ENCODE results near the gene IGSF6. TPM values are rescaled to one million over a fixed set of nuclear protein-coding genes. Genes with fewer than 3 reads are reported as not detected.

Gene IGSF6
- total and polyA plus RNA-seq, 2 of the 13 experiments (the other 11 are each of a cell fraction or from before 2014, with no cell fraction given), result not detected

DNA sequence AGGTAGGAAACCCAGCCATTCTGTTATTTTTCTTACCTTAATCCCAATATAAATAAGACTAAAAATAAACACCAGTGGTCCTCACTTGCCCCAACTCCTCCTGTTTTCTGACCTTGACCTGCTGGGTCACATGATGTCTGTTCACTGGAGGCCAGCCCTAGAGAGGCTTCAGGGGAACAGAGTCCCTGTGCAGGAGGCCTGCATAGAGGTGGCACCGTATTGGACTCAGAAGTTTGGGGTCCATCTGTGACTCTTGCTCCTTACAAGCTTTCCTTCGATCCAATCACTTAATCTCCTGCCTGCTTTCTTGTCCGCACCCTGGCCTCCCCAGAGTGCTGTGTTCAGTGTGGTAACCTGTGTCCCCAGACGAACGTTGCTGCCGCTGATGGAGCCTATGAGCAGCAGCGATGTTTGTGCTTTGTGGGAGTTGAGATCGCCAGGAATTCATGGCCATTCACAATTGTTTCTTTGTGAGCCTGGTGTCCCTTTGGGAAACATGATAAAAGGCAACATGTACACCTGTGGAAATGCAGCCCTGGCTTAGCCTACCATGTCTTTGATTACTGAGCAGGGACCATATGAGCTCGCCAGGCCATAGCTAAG, 4.7 kb downstream of the IGSF6 start (continued):
- TF ChIP-seq, protein P1, sequence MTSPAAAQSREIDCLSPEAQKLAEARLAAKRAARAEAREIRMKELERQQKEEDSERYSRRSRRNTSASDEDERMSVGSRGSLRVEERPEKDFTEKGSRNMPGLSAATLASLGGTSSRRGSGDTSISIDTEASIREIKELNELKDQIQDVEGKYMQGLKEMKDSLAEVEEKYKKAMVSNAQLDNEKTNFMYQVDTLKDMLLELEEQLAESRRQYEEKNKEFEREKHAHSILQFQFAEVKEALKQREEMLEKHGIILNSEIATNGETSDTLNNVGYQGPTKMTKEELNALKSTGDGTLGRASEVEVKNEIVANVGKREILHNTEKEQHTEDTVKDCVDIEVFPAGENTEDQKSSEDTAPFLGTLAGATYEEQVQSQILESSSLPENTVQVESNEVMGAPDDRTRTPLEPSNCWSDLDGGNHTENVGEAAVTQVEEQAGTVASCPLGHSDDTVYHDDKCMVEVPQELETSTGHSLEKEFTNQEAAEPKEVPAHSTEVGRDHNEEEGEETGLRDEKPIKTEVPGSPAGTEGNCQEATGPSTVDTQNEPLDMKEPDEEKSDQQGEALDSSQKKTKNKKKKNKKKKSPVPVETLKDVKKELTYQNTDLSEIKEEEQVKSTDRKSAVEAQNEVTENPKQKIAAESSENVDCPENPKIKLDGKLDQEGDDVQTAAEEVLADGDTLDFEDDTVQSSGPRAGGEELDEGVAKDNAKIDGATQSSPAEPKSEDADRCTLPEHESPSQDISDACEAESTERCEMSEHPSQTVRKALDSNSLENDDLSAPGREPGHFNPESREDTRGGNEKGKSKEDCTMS (CRISPR knock-in tag; conservative IDR thresholded peaks at IDR 0.05), result no peak
- TF ChIP-seq ZNF784 (CRISPR knock-in tag; IDR thresholded peaks at IDR 0.05; ENCODE audit: borderline replicate concordance) (no peak), ZNF430 (CRISPR knock-in tag; IDR thresholded peaks at IDR 0.05) (no peak), ZFX (CRISPR knock-in tag; IDR thresholded peaks at IDR 0.05; ENCODE audit: low read depth) (0 out of 2 replicates have a peak, but pooled peaks have one; percentile 21), ZNF510 (CRISPR knock-in tag; IDR thresholded peaks at IDR 0.05; ENCODE audit: low read depth) (no peak), SSRP1 (CRISPR knock-in tag; IDR thresholded peaks at IDR 0.05) (no peak), PITX1 (CRISPR knock-in tag; IDR thresholded peaks at IDR 0.05) (peak; percentile 96), ZMAT3 (CRISPR knock-in tag; conservative IDR thresholded peaks at IDR 0.05) (no peak), PHF5A (CRISPR knock-in tag; IDR thresholded peaks at IDR 0.05; ENCODE audit: low read depth, unreplicated experiment) (no peak), POGZ (CRISPR knock-in tag; IDR thresholded peaks at IDR 0.05) (peak; percentile 53; the same call in 1 of the 2 replicates), RBM22 (optimal IDR thresholded peaks at IDR 0.05; ENCODE audit: low read length) (no peak), HOXD1 (CRISPR knock-in tag; IDR thresholded peaks at IDR 0.05) (no peak), KLF6 (CRISPR knock-in tag; IDR thresholded peaks at IDR 0.05) (no peak), ZNF841 (CRISPR knock-in tag; IDR thresholded peaks at IDR 0.05; ENCODE audit: borderline replicate concordance) (no peak), KAT7 (CRISPR knock-in tag; IDR thresholded peaks at IDR 0.05; ENCODE audit: borderline replicate concordance) (no peak)
- TF ChIP-seq, protein P2, sequence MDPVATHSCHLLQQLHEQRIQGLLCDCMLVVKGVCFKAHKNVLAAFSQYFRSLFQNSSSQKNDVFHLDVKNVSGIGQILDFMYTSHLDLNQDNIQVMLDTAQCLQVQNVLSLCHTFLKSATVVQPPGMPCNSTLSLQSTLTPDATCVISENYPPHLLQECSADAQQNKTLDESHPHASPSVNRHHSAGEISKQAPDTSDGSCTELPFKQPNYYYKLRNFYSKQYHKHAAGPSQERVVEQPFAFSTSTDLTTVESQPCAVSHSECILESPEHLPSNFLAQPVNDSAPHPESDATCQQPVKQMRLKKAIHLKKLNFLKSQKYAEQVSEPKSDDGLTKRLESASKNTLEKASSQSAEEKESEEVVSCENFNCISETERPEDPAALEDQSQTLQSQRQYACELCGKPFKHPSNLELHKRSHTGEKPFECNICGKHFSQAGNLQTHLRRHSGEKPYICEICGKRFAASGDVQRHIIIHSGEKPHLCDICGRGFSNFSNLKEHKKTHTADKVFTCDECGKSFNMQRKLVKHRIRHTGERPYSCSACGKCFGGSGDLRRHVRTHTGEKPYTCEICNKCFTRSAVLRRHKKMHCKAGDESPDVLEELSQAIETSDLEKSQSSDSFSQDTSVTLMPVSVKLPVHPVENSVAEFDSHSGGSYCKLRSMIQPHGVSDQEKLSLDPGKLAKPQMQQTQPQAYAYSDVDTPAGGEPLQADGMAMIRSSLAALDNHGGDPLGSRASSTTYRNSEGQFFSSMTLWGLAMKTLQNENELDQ (CRISPR knock-in tag; IDR thresholded peaks at IDR 0.05; ENCODE audit: borderline replicate concordance), result no peak
- TF ChIP-seq, protein P3, sequence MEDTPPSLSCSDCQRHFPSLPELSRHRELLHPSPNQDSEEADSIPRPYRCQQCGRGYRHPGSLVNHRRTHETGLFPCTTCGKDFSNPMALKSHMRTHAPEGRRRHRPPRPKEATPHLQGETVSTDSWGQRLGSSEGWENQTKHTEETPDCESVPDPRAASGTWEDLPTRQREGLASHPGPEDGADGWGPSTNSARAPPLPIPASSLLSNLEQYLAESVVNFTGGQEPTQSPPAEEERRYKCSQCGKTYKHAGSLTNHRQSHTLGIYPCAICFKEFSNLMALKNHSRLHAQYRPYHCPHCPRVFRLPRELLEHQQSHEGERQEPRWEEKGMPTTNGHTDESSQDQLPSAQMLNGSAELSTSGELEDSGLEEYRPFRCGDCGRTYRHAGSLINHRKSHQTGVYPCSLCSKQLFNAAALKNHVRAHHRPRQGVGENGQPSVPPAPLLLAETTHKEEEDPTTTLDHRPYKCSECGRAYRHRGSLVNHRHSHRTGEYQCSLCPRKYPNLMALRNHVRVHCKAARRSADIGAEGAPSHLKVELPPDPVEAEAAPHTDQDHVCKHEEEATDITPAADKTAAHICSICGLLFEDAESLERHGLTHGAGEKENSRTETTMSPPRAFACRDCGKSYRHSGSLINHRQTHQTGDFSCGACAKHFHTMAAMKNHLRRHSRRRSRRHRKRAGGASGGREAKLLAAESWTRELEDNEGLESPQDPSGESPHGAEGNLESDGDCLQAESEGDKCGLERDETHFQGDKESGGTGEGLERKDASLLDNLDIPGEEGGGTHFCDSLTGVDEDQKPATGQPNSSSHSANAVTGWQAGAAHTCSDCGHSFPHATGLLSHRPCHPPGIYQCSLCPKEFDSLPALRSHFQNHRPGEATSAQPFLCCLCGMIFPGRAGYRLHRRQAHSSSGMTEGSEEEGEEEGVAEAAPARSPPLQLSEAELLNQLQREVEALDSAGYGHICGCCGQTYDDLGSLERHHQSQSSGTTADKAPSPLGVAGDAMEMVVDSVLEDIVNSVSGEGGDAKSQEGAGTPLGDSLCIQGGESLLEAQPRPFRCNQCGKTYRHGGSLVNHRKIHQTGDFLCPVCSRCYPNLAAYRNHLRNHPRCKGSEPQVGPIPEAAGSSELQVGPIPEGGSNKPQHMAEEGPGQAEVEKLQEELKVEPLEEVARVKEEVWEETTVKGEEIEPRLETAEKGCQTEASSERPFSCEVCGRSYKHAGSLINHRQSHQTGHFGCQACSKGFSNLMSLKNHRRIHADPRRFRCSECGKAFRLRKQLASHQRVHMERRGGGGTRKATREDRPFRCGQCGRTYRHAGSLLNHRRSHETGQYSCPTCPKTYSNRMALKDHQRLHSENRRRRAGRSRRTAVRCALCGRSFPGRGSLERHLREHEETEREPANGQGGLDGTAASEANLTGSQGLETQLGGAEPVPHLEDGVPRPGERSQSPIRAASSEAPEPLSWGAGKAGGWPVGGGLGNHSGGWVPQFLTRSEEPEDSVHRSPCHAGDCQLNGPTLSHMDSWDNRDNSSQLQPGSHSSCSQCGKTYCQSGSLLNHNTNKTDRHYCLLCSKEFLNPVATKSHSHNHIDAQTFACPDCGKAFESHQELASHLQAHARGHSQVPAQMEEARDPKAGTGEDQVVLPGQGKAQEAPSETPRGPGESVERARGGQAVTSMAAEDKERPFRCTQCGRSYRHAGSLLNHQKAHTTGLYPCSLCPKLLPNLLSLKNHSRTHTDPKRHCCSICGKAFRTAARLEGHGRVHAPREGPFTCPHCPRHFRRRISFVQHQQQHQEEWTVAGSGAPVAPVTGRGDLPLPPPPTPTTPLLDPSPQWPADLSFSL (CRISPR knock-in tag; IDR thresholded peaks at IDR 0.05), result no peak
